GM18507 (cell line): ENCODE data around the gene DNAJC3.
A peak's percentile ranks its signal among the peaks of the same experiment; 100 is the strongest.

Experiments used
- DNase-seq: peaks from one replicate; pipeline ENCODE4 v3.0.0; 2011; ENCODE audit warnings: low read depth; ENCODE audit not compliant: insufficient read length; ENCODE audit errors: extremely low spot score
- FAIRE-seq: peaks from 2 replicates; lab custom pipeline; 2011; peaks lifted over from hg19 to GRCh38; lab: Jason Lieb, UNC

DNAJC3 gene, protein sequence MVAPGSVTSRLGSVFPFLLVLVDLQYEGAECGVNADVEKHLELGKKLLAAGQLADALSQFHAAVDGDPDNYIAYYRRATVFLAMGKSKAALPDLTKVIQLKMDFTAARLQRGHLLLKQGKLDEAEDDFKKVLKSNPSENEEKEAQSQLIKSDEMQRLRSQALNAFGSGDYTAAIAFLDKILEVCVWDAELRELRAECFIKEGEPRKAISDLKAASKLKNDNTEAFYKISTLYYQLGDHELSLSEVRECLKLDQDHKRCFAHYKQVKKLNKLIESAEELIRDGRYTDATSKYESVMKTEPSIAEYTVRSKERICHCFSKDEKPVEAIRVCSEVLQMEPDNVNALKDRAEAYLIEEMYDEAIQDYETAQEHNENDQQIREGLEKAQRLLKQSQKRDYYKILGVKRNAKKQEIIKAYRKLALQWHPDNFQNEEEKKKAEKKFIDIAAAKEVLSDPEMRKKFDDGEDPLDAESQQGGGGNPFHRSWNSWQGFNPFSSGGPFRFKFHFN

GRCh38 chr13:95676762-95677563 lies at the start of gene DNAJC3:
DNAJC3 (plus strand) TSS chr13:95677139; CDS start chr13:95677256, 117 bp downstream.
- DNase-seq (peak; percentile 92), FAIRE-seq (peak; percentile 98)

GRCh38 chr13:95627590-95627989 lies 49.3 kb upstream of the DNAJC3 start:
- DNase-seq (no peak), FAIRE-seq (peak; percentile 31)

DNA sequence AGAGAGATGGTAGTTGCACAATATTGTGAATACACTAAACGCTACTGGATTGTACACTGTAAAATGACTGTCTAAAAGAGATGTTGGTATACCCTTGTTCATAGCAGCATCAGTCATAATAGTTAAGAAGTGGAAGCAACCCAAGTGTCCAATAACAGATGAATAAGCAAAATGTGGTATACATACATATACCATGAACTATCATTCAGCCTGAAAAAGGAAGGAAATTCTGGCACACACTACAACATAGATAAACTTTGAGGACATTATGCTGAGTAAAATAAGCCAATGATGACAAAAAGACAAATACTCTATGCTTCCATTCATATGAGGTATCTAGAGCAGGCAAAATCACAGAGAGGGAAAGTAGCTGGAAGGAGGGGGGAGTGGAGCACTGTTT lies 48.5 kb upstream of the DNAJC3 start:
- DNase-seq (no peak), FAIRE-seq (no peak)

- FAIRE-seq (no peak), DNase-seq (no peak)
These were observed 47.9 kb upstream of the DNAJC3 start for GRCh38 chr13:95629071-95629470.

GRCh38 chr13:95630593-95630992 lies 46.3 kb upstream of the DNAJC3 start:
- FAIRE-seq (no peak), DNase-seq (no peak)

GRCh38 chr13:95636853-95637252 lies 40.1 kb upstream of the DNAJC3 start:
- DNase-seq, result no peak
- FAIRE-seq, result no peak

GRCh38 chr13:95641291-95642027 lies 35.5 kb upstream of the DNAJC3 start:
- no peak for FAIRE-seq
- no peak for DNase-seq

DNA sequence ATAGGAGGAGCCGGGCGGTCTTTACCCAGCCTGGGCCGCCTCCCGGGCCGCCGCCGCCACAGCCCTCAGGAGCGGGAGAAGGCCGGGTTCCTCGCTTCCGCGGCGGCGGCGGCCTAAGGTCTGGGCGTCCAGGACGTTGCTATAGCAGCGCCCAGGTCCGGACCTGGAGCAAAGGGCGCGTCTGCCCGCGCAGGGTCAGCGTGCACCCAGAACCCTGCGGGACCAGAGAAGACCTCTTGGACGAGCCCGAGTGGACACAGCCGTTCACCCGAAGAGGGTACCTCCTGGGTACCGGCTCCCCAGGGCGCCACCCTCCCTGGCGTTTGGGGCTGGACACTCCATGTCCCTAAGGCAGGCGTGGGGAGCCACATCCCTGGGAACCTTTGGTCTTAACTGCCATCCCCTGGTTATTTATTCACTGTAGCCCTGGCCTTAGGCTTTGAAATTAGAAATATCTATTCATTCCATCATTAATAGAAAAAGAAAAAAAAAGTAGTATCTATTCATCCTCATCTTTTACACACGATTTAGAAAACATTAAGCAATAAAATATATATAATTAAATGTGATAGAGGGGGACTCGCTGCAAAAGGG lies 34.8 kb upstream of the DNAJC3 start:
- FAIRE-seq, result no peak

DNA sequence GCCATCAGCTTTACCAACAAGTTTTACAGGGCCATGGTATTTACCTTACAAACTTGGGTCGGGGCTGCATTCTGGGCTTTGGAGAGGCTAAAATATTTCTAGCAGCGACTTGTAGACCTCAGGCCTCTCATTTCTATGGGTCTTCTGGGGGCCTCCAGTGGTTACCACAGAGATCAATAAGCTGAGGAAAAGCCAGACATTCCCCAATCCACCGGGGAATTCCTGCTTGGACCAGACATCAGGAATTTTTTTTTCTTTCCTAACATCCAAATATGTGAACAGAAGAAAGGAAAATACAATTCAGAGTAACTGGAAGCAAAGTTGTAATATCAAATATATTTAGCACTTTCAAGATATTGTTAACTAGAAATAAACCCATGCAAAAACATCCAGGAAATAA lies 33.9 kb upstream of the DNAJC3 start:
- FAIRE-seq, result no peak
- DNase-seq, result no peak

More for the DNA sequence above, 34.8 kb upstream of the DNAJC3 start:
- no peak for DNase-seq

DNA sequence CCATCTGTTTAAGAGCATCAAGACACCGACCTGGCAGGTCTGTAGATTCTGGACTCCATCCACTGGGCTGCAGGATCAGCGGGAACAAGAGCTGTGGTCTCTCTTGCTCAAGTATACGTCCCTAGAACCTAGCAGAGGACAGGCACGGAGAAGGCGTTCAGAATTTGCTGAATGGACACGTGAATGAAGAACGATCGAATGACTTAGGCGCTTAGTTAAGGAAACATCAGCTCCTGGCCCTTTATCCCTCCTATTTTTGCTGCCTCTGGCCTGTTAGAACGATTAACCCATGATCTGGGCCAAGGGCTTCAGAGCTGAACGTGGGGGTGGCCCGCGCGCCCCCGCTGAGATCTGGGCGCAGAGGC lies 33.4 kb upstream of the DNAJC3 start:
- no peak for FAIRE-seq
- DNase-seq, result no peak

- DNase-seq (no peak), FAIRE-seq (no peak)
These were observed 32.9 kb upstream of the DNAJC3 start for GRCh38 chr13:95643936-95644598.

DNA sequence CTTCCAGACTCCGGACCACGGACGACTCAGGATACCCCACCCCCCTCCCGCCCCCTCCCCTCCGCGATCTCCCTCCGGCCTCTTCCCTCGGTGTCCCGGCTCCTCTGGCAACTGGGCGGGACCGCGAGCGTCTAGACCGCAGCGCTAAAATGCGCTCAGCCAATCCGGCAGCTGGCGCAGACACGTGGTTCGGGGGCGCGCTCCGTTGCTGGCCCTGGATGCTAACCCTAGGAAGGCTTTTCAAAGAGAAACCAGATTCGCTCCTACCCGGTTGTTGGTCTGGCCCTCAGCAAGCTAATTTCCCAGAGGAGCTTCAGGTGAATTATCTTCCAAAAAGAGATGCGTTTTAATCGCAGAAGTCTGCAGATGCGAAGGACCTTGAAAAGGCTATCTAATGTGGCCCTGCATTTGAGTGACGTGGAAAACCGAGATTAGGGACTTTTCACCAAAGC lies 32.3 kb upstream of the DNAJC3 start, which contains the start of gene DZIP1:
Gene DZIP1, minus strand, starts transcription at position 106 of the 452 bp plus-strand sequence. CDS start 2,677 bp downstream, outside the sequence.
- FAIRE-seq (no peak), DNase-seq (no peak)

- DNase-seq, result no peak
- FAIRE-seq, result no peak
These were observed 29.6 kb upstream of the DNAJC3 start for GRCh38 chr13:95647321-95647720.

DNA sequence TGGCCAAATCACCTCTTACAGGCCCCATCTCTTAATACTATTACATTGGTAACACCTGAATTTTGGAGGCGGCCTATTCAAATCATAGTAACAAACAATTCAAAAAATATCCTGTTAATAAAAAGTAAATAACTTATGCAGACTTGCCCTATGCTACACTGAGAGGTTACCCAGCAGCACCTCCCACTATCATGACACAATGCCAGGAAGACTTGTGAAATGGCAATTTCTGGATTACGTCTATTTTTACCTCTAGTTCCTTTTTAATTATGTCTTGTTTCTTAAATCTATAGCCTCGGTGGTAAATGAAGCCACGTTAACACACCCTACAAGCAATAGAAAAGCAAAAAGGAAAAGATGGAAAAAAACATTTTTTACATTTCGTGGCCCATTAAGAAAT lies 26.2 kb upstream of the DNAJC3 start:
- DNase-seq, result no peak
- FAIRE-seq, result no peak

DNA sequence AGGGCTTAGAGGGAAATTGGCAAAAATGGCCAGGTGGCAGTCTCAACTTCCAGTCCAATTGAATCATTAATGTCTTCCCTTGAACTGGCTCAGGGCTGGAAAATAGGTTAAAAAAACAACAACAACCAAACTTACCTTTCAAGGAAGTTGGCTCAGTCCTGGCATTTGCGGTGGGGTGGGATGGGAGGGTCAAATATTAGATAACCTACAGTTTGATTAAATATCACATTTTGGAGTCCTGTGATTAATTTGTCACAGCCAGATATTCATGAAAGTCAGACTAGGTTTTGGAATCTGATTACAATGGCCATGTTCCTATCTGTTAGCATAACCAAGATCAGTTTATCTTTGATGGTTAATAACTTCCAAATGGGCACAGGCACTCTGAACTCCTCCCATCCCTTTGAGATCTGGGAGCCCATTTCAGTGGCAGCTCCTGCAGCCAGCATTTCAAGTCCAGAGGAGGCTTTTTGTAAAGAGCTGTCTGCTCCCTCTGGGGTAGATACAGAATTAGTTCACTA lies 24.6 kb upstream of the DNAJC3 start:
- FAIRE-seq (no peak), DNase-seq (no peak)

GRCh38 chr13:95652821-95653220 lies 24.1 kb upstream of the DNAJC3 start:
- FAIRE-seq (no peak), DNase-seq (no peak)

GRCh38 chr13:95656386-95657015 lies 20.4 kb upstream of the DNAJC3 start:
- FAIRE-seq (no peak), DNase-seq (no peak)

GRCh38 chr13:95659500-95659899 lies 17.4 kb upstream of the DNAJC3 start:
- no peak for FAIRE-seq
- no peak for DNase-seq
